Stimulated activated CD4-positive, alpha-beta T cell treated with anti-CD3 and anti-CD28 coated beads, Interleukin-4, amount 100 ng/mL, for 48 hours (primary cell): Measurements from ENCODE around the gene HOMER1.
"Not testable (repeated sequence)": the region's sequence is repeated elsewhere in the genome, so short reads cannot be mapped to it uniquely, and the experiment has no call there.

Source experiments
- DNase-seq, 2 donors: peaks; one replicate each; pipeline ENCODE4 v3.0.0-alpha.2; 2020; ENCODE audit warnings: low read depth in 2 of 2

The HOMER1 gene

DNA sequence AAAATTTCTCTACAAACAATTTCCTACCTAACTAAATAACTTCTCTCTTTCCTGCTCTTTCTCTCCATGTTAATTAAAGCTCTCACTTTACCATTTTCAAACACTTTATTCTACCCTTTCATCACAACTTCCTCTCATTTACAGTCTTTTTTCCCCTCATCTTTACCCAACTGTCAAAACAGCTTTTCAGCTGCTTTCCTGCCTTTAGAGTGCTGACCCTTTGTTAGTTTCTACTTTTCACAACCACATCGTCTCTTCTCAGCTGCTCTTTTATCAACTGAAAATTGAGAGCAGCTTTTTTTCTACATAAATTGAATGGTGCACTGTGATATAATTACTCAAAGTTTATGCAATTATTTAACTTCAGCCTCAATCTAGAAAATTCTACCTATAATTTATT lies 3.1 kb upstream of the HOMER1 start:
- no peak for DNase-seq

DNA sequence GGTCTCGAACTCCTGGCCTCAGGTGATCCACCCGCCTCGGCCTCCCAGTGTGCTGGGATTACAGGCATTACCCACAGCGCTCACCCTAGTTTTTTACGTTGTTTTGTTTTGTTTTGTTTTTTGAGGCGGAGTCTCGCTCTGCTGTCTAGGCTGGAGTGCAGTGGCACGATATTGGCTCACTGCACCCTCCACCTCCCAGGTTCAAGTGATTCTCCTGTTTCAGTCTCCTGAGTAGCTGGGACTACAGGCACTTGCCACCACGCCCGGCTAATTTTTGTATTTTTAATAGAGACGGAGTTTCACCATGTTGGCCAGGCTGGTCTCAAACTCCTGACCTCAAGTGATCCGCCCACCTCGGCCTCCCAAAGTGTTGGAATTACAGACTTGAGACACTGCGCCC lies 2.4 kb upstream of the HOMER1 start:
- DNase-seq, result not testable (repeated sequence)

DNA sequence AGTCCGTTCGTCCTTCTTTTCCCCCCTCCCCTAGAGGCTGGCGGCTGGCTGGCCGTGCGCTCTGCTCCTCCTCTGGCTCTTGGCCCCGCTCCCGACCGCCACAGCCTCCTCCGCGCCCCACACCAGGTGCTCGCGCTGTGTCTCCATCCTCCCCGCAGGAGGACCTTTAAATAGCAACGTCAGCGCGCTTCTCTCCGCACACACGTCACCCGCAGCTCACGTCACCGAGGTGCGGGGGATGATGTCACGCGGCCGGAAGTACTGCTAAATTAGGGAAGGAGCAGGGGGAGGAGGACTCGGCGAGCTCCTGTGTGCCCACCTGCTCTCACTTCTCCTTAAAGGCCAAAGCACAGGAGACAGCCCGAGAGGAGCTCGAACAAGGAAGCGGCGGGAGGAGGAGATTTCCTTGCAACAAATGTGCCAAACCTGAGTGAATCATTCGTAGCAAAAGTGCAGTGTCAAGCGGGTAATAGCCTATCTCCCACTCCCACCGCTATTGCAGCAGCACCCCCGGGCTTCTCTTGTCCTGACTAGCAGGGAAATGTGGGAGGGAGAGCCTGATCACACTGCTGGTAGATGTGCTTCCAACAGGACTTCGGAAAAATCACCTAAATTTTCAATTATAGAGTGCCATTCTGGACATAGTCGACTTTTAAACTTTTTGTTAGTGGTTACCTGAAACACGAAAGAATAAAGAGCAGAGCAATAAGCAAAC lies 614 bp upstream of the HOMER1 start:
- DNase-seq, result peak; percentile 79 to 82

DNA sequence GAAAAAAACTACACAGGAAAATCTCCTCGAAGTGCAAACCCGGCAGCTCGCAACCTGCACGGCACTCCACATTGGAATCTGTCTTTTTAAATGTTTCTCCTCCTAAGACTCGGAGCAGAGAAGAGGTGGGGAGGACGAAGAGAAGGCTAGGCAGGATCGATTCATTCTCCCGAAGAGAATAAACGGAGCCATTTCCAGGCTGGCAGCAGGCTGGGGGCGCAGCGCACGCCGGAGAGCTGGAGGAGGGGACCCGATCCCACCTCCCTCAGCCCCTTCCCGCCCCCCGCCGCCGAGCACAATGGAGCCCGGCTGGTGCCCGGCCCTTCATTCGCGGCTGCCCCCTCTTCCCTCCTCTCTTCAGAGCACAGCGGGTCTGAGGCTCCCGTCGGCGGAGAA lies 628 bp downstream of the HOMER1 start:
- no peak for DNase-seq

DNA sequence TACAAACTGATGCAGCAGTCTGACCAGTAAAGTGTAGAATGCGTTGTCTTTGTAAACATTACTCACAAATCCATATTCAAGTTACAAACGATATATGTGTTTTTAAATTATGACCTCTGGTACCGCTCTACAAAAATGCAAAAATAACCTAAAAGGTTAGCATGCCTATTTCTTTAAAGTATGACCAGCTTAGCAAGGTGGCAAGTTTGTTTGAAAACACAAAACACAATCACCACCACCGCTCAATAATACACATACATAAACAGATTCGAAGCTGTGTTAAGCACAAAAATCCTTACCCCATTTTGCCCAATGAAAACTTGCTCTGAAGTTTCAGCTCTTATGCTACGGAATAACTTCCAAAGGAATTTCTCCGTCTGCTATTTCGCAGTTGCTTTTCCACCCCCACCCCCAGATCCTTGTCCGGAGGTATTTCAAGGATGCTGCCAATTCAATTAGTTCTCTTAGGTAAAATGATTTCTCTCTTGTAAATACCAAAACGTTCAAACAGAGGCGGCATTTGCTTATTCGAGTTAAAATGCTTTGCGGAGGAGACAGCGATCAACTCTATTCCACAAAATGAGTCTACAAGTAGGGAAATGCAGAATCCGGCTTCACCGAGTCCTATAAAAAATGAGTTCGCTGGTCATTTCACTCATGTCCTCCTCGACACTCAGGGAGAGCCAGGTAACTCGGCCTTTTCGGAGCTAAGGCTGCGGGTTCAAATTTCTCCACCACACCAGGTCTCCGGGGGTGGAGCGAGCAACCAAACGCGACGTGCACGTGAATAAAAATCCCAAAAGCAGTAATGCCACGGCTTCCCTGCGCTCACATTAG lies 1.2 kb downstream of the HOMER1 start:
- DNase-seq, result no peak

DNA sequence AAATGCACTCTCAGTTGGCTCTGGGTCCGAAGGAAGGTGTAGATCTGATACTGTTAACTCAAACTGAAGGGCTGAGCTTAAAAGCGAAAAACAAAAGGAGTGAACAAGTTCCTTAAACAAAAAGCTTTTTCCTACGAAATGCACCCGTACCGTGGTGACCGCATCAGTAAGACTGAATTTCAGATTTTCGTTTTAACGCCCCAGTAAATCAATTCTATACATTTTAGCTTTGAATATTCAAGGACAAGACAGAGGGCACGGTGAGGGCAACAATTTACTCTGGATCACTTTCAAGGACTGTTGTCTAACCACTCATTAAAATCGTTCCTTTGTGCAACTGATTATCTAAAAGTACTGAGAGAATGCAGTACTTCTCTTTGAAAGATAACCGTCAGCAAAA lies 1.9 kb downstream of the HOMER1 start:
- no peak for DNase-seq

DNA sequence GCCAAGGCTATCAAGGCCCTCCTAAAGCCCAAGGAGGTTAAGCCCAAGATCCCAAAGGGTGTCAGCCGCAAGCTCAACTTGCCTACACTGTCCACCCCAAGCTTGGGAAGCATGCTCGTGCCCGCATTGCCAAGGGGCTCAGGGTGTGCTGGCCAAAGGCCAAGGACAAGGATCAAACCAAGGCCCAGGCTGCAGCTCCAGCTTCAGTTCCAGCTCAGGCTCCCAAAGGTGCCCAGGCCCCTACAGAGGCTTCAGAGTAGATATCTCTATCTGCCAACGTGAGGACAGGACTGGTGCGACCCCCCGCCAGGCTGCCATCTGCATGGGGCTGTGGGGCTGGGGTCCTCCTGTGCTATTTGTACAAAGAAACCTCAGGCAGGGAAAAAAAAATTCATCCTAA lies 3.3 kb downstream of the HOMER1 start:
- DNase-seq, result no peak

DNA sequence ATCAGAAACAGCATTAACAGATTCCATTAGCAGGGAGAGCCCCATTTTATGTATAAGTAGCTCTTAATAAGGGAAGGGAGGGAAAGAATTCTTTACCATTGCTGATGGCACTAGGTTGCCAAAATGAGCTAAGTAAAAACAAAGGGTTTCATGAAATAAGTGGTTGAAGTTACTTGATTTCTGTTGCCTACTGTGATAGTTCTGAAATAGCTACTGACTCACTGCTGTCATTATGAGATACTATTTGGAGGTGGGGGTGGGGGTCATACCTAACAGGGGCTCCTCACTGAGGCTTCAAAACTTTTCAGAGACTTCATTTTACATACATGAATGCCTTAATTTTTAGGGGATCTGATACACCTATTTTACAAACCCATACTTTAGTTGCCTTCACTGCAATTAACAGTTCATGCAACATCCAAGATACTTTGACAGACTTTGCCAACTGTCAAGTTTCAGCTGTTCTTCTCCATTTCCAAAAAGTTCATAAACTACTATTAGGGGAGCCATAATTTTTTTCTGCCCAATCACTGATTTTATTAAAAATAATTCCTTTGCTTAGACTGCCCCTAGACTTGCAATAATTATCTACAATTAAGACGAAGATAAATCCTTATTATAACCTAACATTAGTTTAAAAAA lies 4.6 kb downstream of the HOMER1 start:
- DNase-seq, result no peak

DNA sequence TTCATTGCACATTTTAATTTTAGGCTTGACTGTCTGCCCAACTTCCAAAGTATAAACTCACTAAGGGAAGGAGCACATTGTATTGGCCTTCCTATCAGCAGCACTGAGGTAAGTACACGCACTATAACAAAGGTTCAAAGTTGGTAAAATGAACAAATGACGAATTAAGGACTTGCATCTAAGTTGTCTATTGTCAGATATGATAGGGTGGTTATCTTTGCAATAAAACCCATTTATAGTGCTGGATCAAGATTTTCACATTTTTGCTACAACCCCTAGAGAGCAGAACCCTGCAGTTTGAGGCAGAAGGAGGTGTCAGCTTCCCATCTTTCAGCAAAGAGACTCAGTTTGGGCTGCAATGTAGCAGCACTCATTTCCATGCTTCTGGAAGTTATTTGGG lies 5.1 kb downstream of the HOMER1 start:
- DNase-seq, result no peak

DNA sequence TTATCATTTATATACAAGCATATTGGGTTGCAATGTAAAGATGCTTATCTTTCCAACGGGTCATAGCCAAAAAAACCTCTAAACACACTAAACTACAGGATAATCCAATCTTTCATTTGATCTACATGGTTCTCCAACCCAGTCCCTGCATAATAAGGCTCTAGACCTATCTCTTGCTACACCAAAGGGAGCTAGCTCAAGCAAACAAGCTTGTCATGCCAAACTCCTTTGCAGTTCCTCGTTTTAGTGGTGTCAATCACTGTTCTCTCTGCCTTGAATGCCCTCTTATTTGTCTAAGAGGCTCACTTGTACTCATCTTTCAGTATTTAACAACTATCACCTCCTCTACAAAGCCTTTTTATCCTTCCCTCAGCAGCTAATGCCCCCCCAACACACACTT lies 5.6 kb downstream of the HOMER1 start:
- DNase-seq, result no peak

DNA sequence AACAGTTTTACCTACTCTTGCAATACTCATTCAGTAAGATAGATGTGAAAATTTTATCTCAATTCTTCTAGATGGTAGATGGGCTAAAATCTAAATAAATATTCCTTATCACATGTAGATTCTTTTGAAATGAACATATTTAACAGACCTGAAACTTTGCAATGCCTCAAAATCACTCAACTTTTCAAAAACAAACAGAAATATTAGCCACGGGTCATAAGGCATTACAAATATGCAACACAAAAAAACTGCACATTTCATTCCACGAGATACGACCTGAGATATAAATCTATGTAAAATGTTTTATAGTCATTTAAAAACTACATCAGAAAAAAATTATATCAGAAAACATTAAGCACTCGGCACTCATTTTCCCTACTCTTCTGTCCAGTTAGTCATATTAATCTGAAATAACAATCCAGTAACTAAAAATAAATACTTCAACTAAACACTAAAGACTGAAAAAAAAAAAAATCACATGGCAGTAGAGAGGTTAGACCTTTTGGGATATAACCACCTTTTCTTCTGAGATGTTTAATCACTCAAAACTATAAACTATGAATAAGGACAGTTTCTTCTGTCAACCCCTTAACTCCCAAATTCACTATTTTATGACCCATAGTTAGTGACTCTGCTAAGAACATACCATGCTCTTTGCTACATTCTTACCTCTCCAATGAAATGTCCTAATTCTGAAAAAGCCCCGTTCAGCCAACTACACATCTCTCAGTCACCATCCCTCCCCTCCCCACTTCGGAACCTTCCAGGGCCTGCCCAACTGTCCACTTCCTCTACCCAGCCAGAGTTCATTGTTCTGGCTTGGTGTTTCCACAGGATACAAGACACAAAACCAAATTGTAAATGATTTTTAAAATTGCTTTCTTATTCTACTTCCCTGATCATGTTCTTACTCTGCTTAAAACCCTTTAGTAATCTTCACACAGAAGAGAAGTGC lies 6.4 kb downstream of the HOMER1 start:
- DNase-seq, result no peak

DNA sequence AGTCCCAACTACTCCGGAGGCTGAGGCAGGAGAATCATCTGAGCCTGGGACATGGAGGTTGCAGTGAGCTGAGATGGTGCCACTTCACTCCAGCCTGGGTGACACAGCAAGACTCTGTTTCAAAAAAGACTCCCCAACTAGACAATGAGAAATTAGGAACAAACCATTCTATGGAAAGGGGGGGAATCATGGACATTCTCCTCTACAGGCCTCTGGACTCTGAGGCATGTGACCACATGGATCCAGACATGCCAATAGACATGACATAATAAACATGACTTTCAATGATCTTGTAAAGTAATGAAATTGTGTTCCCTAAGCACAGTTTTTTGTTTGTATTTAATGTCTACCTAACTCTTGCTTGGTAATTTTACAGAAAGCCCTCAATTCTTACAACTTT lies 8.8 kb downstream of the HOMER1 start:
- DNase-seq, result no peak

DNA sequence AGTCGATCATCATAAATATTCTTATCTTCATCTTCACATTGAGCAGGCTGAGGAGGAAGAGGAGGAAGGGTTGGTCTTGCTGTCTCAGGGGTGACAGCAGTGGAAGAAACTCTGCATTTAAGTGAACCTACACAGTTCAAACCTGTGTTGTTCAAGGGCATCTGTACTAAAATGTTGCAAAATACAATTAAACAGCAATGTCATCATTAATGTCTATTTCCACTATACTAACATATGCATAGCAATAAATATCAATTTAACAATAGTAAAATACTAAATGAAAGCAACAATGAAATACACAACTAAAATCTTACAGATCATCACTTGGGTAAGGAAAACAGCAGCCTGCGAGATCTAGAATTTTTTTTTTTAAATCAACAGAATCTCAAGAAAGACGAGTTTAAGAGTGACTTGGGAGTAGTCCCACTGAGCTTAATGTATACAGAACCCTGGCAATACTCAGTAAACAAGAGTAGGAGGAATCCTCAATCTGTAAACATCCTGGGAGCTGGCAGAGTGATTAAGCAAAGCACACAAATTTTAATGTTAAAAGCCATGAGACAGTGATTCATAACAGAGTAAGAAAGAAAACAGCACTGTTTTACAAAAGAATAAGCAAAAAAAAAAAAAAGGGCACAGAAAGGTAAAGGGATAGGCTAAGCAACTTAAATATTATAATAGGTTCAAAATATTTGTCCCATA lies 10.0 kb downstream of the HOMER1 start:
- no peak for DNase-seq

DNA sequence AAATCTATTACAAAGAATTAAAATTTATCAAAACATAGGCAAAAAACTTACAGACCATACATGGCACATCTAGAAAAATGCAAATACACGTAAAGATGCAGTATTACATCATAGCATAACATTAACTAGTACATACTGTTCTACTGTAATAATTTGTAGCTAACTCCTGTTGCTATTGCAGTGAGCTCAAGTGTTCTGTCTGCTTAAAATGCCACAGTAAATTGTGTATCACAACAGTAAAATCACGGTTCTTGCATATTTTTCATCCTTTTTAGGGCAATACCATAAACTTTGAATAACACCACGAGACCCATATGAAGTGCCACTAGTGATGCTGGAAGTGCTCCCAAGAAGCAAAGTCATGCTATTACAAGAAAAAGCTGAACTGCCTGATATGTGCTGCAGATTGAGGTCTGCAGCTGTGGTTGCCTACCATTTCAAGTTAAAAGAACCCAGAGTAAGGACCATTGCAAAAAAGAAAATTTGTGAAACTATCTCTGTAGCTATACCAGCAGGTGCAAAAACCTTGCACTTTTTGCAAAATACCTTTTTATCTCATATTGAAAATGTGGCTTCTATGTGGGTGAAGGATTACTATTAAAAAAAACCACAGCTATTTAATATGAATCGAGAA lies 14.2 kb downstream of the HOMER1 start:
- no peak for DNase-seq

DNA sequence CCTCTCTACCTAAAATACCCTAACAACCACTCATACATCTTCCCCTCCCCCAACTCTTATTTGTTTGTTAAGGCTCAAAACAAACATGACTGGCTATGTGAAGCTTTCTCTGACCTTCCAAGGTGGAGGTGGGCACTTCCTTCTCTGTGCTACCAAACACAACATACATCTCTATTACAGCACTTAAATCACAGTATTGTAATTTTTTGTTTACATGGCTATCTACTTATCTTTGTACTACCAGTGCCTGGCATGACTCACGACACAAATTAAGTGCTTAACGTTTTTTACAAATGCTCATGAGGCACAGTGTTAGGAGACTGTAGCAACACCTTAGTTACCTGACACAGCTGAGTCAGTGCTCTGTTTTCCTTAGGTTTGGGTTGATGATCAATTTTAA lies 18.6 kb downstream of the HOMER1 start:
- no peak for DNase-seq

DNA sequence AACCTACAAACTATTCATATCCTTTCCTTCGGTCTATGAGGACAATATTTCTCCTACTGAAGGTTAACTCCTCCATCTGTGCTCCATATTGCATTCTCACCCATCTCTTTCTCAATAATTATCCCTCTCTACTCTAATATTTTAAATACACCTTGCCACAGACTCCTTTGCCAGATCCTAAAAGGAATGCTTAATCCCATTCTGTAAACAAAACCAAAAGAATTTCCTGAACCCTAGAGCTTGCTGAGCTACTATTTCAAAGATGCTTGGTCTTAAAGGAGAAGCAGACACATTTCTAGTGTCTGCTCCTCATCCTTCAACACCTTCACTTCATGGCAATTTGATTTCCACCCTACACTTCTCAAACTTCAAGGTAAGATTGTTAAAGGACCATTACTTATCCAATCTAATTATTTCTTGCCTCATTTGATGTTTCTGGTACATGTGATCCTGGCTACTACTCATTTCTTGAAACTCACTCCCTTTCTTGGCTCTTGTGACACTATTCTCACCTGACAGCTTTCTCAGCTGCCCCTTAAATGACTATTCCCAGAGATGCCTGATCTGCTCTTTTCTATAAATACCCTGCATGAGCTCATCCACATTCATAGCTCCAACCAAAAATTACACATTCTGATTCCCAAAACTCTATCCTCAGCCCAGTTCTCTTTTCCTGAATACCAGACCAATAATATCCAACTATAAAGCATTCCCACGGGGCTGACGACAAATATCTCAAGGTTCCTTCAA lies 20.2 kb downstream of the HOMER1 start:
- no peak for DNase-seq

DNA sequence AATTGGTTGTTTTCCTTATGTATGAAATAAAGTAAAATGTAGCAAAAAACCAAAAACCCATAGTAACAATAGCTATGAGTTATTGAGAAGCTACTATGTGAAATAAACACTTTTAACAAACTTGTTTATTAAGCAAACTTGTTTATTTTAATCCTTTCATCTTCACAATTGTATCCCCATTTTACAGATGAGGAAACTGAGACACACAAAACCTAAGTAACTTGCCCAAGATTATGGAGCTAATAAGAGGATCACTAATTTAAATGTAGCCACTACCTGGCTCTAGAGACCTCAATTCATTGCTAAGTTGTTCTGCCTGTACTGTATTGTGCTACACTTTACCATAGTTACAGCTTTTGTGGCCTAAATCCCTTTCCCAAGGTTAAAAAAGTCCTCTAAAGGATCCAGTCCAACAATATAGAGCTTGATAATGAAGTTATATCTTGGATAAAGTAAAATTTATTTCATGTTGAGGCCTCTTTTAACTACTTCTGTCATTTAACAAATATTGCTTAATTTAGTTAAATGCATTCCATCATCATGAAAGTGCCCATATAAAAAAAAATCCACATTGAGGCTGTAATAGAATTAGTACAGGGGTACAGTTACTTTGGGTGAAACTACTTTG lies 22.1 kb downstream of the HOMER1 start:
- DNase-seq, result no peak

DNA sequence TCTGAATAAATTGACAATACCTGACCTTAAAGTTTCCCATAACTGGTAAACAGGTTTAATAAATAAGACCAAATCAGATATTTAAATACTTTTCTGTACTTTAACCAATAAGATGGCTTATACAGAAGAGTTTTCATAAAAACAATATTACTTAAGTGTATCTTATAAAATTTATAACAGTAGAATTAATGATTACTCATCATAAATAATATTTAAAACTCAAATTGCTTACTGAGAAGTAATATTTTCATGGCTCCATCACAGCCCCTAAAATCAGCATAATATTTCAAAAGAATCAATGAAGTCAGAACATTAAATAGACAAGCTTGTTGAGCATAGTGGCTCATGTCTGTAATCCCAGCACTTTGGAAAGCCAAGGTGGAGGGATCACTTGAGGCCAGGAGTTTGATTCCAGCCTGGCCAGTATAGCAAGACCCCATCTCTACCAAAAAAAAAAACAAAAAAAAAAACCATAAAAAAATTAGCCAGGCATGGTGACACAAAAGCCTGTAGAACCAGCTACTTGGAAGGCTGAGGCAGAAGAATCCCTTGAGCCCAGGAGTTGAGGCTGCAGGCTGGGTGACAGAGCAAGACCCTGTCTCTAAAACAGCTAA lies 23.5 kb downstream of the HOMER1 start:
- DNase-seq, result no peak

DNA sequence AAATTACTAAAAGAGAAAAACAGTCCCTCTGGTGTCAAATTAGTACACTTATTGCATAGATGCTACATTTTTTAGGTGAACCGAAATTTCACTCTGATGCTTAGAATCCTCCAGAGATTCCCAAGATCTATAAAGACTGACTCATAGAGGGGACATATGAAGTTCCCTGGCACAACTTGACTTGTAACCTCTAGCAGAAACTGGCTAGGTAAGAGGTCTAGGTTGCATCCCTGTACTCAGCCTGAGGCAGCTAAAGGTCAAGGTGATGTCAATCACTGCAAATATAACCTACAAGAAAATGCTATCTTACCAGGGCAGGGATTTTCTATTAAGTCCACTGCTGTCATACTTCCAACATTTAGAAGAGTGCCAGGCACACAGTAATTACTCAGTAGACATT lies 24.2 kb downstream of the HOMER1 start:
- no peak for DNase-seq
